GM21529 (cell line): ENCODE results near the gene TNPO3.
"Not testable (repeated sequence)": the region's sequence is repeated elsewhere in the genome, so short reads cannot be mapped to it uniquely, and the experiment has no call there.

ENCODE experiments used
- ATAC-seq: cut with Tn5 transposase; IDR thresholded peaks from one replicate; pipeline ENCODE4 v1.9.1; 2021; ENCODE audit not compliant: unreplicated experiment

Gene TNPO3

DNA sequence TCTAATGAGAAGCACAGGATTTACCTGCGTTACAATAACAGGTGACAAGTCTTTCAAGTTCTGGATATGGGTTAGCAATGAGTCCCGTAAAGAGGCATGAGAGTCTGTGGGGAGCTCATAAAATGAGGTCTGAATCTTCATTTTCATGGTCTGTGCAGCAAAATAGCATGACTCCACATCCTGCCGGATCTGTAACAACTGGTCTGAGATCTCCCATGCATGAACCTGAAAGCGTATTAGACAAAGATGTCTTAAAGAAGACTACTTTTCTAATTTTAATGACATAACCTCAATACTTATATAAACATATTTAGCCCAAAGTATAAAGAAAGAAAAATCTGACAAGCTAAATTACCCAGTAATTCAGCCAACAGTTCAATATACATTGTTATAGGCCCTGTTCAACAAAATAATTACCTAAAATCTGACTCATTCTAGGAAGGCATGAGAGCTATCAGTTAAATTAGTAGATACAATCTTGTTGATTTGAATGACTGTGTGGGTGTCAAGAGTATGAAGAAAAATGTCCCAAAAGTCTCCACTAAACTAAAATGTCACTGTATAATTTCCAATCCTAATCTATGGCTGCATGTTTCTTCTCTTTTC lies 36.9 kb downstream of the TNPO3 start:
- peak; percentile 85 for ATAC-seq

DNA sequence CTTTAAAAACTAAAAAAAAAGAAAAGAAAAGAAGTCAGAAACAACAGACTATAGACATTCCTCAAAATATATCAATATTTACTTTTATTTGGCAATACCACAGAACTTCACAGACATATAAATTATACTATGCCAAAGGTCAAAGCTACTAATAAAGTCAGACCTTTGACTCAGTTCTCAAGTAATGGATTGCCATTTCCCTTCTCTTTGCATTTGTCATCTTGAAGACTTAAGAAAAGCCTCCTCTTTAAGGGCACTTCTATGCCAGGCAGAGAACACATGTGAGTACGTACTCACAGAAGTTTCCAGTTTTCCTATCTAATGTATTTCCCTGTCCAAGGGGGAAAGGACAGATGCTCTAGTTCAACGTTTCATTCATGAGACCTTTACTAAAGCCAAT lies 37.6 kb downstream of the TNPO3 start:
- no peak for ATAC-seq

DNA sequence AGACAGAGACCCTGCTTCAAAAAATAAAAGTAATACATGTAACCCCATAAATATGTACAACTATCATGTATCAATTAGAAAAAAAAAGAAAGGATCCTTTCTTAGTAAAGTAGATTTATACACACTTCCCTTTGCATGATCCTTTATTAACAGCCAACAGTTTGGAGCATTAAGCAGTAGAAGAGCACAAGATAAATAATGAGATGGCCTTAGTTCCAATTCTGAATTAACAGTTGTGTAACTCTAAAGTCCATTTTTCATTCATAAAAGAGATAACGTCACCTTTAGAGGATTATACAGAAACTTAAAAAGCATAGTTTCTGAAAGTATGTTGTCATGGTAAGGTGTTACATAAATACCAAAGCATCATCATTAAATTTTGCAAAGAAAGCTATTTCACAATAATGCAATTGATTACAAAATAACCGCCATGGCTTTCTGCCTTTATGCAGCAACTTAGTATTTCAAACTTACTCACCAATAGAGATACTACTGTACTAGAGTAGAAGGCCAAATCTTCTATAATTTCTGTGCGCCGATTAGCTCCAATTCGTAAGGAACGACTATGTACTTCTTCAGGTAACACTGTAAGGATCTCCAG lies 40.3 kb downstream of the TNPO3 start:
- no peak for ATAC-seq

DNA sequence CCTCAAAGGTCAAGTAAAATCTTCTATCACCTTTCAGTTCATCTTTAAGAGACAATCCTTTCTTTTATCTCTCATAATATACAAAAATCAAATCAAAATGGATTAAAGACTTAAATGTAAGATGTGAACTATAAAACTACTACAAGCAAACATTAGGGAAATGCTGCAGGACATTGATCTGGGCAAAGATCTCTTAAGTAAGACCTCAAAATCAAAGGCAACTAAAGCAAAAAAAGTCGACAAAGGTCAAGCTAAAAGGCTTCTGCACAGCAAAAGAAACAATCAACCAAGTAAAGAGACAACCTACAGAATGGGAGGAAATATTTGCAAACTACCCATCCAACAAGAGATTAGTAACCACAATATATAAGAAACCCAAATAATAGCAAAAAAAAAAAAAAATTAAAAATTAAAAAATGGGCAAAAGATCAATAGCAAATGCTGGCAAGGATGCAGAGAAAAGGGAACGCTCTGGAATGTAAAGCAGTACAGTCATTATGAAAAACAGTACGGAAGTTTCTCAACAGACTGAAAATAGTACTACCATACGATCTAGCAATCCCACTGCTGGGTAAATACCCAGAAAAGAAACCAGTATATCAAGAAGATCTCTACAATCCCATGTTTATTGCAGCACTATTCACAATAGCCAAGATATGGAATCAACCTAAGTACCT lies 41.7 kb downstream of the TNPO3 start:
- ATAC-seq = no peak

DNA sequence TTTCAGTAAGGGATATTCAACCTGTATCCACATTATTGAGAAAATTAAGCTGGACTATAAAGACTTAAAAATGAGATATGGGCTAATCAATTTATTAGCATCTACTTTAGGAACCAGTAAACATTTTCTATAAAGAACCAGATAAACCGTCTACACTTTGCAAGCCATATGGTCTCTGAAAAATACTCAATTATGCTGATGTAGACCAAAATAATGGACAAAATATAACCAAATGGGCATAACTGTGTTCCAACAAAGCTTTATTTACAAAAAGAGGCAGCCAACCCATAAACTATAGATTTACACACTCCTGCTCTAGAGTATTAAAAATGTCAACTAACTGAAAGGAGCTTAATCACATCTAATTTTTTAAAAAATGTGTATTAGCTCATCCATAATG lies 42.3 kb downstream of the TNPO3 start:
- ATAC-seq = no peak

DNA sequence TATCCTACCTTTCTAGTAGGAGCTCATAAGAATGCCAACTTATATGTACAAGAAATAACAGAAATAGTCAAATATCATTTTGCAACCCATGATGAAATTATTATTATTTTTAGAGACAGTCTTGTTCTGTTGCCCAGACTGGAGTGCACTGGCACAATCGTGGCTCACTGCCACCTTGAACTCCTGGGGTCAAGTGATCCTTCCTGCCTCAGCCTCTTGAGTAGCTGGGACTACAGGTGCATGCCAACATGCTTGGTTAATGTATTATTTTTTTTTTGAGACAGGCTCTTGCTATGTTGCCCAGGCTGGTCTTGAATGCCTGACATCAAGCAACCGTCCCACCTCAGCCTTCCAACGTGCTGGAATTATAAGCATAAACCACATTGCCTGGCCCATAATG lies 44.8 kb downstream of the TNPO3 start:
- ATAC-seq = no peak

DNA sequence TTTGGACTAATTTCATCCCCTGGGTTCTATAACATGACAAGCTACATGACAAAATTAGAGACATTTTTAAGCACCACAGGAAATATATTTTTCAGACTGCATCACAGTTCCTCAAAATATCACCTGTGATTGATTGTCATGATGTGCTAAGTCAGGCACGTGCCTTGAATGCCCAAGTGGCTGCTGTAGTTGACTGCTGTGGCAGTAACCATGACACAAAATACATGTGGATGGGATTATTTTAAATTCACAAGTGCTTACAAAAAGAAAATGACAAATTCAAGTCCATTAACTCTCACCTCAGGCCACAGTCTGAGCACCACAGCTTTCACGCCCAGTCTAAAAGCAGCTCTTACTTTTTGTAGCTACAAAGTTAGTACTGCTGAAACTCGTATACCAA lies 45.5 kb downstream of the TNPO3 start:
- ATAC-seq = peak; percentile 64

DNA sequence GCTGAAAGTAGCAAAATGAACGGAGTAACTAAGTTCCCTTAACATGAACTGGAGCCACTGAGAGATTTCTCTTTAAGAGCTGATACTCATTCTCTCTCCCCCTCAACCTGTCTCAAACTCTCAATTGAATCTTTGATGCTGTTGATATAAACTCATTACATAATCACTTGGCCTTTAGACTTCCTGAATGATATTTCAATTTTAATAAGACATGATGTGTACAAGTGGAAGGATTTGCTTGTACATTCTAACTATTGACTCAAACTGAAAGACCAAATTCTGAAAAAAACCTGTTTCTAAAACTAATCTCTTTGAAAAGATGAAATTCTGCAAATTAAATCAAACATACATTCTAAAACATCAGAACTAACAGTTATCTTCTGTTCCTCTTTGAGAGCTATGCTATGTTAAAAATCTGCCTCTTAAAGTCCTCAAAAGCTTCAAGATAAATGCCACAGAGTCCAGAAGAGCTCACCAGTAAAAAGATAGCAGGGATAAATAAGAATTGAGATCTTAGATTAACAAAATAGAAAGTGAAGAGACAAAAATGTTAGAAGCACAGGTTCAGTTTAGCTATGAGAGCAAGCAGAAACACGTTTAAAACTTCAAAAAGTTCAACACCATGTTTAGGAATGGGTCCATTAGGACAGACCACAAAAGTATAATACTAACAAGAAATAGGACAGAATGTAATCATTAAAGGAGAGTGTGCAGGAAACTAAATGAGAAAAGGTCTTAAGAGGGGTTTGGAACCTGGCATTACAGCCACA lies 46.1 kb downstream of the TNPO3 start:
- peak; percentile 32 for ATAC-seq

DNA sequence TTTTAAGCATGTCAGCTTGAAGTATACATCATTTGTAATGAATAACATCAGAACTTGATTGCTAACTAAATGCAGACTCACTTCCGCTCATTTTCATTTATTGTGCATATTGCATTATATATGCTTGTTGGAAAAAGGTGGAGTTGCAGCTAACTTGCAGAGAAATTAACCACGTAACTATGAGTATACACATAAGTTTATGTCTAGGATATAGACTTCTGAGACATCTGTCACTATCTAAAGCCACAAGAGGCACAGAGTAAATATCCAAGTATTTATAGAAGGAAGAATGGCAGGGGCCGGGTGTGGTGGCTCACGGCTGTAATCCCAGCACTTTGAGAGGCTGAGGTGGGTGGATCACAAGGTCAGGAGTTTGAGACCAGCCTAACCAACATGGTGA lies 47.3 kb downstream of the TNPO3 start:
- ATAC-seq = no peak

DNA sequence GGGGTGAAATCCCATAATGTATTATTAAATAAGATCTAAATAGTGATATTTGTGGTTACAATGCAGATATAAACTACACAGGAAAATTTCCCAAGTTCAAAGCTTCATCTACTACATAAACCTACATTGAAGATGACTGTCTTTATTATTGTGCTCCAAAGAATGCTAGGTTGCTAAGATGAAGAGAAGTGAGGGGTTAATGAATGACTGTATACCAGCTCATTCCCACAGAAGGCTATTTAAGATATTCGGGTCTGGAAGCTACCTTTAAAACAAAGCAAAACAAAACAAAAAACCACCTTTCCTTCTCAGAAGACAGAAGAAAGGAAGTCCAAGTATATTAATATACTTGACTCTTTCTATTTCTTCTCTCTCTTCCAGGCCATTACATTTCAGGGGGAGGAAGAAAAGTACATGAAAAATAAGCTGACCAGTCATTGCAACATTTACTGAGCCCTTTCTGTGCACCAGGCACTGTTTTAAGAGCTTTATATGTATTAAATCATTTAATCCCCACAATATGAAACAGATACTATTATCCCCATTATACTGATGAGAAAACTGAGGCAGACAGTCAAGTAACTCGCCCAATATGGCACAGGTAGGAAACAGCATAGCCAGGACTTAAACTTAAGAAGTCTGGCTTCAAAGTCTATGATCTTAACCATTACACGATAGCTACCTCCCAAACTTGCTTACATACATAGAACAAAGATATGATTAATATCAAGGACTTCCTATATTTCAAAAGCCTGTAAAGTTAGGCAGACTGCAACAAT lies 48.1 kb downstream of the TNPO3 start:
- ATAC-seq = no peak

DNA sequence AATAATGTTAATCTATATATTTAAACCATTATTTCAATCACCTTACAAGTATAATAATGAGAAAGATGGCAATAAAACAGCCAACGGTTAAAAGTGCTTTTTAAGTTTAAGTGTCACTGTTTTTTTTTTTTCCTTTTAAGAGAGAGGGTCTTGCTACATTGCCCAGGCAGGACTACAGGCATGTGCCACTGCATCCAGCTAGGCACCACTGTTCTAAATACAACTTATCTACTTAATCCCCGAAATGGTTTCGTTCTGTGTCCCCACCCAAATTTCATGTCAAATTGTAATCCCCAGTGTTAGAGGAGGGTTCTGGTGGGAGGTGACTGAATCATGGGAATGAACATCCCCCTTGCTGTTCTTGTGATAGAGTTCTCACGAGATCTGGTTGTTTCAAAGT lies 49.7 kb downstream of the TNPO3 start:
- no peak for ATAC-seq

DNA sequence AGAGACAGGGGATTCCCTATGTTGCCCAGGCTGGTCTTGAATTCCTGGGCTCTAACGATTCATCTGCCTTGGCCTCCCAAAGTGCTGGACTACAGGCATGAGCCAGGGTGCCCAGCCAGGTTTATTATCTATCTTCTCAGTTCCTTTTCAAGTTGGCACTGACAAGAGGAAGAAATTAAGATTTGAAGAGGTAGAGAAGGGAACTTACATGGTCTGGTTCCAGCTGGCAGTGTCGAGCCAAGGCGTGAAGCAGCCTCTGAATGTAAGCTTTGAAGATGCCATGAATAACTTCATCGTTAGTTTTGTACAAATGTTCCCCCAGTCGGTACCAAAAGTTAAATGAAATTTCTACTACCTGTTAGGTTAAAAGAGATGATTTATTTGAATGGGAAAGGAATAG lies 57.7 kb downstream of the TNPO3 start:
- no peak for ATAC-seq

DNA sequence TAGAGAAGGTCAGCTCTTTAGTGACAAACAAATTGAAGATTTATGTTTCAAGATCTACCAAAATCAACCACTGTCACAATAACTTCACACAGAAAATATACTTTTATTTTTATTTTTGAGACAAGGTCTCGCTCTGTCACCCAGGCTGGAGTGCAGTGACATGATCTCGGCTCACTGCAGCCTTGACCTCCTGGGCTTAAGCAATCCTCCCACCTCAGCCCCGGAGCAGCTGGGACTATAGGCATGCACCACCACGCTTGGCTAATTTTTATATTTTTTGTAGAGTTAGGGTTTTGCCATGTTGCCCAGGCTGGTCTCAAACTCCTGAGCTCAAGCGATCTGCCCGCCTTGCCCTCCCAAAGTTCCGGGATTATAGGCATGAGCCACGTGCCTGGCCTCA lies 60.4 kb downstream of the TNPO3 start:
- not testable (repeated sequence) for ATAC-seq

DNA sequence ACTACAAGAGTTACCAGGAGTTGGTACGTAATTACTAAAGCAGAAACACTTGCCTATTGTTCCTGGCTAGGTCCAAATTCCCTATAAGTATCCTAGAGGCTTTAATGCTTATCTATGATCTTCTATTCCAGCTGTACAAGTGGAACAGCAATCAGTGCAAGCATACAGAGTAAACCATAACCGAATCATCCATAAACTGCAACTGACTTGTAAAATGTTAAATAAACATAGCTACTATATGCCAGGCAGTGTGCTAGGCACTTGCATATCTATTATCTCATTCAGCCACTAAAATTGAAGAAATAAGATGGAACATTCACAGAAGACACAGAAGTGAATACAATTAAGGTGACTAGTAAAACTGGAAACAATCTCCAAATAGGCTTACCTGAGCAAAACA lies 61.5 kb downstream of the TNPO3 start:
- no peak for ATAC-seq

DNA sequence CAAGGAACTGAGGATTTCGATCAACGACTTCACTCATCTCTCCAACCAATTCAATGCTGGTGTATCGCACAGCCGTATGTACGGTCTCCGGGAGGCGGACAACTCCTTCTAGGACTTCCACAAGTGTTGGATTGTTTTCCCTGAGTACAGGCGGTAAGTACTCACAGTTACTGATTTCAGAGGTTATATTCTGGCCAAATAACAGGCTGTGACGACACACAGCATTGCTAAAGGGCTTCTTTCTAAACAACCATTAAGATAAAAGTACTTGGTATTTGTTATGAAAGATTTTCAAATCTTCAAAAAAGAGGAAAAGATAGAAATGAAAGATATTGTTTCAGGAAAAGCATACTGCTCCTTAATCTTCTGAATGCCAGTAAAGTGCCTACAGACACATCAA lies 65.0 kb downstream of the TNPO3 start:
- ATAC-seq = no peak

DNA sequence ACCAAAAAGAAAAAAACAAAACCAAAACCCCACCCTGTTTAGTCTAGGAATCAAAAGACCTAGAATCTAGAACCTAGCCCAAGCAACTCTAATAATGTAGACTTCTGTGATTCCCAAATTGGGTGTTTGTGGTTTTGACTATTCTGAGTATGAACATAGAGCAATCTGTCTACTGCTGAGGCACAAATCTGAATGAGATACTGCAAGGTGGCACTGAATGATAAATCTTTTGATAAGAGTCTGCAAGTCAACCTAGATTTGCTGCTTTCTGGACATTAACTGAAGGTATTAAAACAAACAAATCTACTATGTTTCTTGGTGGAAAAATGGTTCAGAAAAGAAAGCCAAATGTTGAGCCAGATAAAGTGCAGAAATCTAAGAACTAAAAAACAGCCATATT lies 66.5 kb downstream of the TNPO3 start:
- ATAC-seq = no peak

DNA sequence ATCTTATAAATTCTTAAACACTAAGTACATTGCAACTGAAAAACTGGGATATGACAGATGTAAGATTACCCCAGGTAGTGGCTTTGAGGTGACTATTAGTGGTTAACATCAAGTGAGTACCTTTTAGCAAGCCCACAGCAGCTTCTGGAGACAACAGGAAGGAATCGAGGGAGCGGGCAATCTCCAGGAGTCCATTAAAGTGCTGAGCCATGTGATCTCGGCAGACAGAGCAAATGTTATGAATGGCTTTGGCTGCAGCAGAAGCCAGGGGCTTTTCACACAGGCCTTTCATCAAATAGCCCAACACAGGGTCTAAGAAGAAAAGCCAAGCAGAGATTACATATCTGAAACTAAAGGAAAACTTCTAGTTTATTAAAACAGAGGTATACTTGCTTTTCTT lies 68.3 kb downstream of the TNPO3 start:
- no peak for ATAC-seq

DNA sequence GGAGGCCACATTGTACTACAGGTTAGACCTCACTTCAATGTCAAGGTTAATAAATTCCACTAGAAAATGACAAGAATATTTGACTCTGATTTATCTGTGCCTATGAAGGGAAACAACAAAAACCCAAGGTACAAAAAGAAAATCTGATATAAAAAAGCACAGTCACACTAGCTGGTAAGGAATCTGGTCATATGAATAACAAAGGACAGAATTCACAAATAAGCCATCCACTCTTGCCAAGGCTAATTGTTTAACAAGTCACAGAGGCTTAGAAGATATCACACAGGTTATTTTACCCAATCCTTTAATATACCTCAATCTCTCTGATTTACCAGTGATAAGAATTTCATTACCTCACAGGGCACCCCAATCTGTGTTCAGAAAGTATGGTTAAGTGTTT lies 69.3 kb downstream of the TNPO3 start:
- no peak for ATAC-seq

DNA sequence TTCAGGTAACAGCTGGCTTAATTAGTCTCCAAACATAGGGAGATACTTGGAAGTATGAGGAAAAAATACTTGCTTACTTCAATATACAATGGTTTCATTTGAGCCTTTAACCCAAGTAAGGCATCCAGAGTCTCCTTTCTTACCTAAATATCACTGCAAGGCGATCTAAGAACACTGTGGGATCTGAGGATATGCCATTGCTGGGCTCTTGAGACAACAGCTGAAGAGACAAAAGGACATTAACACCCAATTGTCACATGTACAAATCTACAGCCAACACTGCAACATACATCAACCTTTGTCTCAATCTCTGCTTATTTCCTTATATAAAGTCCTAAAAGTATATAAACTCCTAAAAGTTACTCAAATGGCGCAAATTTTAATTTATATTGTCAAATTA lies 72.8 kb downstream of the TNPO3 start:
- ATAC-seq = no peak

DNA sequence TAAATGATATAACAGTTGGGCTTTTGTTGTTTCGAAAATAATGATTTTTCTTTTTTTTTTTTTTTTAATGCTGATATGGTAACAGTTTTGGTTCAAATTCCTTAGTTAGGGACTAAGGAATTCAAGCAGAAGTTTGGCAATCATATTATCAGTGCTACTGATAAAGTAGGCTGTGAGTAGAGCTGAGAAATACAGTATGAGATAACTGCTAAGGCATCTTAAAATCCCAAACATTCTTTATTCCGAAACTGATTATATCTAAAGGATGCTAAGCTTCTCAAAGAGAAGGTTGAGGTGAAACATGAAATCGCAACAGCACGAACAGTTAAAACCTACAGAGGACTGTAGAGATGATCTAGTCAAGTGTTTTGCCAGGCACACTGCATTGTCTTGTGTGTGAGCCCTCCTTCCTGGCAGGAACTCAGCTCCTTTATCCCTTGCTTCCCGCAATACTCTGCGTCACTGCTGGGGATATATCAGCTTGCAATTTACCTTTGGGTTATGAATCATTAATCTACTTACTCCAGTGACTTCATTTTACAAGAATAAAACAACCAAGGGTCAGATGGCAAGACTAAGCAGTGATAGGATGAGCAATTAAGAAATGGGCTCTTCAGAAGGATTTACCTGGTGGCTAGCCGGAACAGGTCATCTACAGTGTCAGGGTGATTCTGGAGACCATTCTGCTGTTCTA lies 80.5 kb downstream of the TNPO3 start:
- ATAC-seq = no peak

DNA sequence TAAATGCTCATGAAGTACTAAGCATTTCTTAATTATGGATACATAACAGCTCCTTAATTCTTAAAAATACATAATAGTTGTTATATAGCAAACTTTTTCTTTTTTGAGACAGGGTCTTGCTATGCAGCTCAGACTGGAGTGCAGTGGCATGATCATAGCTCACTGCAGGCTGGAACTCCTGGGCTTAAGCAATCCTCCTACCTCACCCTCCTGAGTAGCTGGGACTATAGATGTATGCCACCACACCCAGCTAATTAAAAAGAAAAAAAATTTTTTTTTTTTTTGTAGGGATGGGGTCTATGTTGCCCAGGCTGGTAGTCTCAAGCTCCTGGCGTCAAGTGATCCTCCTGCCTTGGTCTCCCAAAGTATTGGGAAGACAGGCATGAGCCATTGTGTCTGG lies 86.3 kb downstream of the TNPO3 start:
- ATAC-seq = no peak
